H1 (cell line): ENCODE measurements around the gene TOB2. TPM values are rescaled to one million over a fixed set of nuclear protein-coding genes. Genes with fewer than 3 reads are reported as not detected.

ENCODE experiments used
- CBX8 ChIP-seq: fragments of 300-800, 300-1000 bp; sonication (generic); IDR thresholded peaks from 2 replicates; pipeline ENCODE4 v1.7.1; 2016; ENCODE audit warnings: low read depth, low read length, borderline replicate concordance
- CREB1 ChIP-seq: IDR thresholded peaks from 2 replicates; pipeline ENCODE4 v1.6.1; 2012; ENCODE audit warnings: inconsistent platforms
- EZH2 ChIP-seq: fragments of 200-600 bp; sonication (generic); IDR thresholded peaks from 2 replicates; pipeline ENCODE4 v1.7.1; 2012; ENCODE audit warnings: low read depth, mild to moderate bottlenecking, moderate library complexity, low read length, inconsistent platforms; ENCODE audit not compliant: severe bottlenecking
- HDAC6 ChIP-seq: IDR thresholded peaks from one replicate; pipeline ENCODE4 v1.7.1; 2012; ENCODE audit warnings: low read depth, mild to moderate bottlenecking, inconsistent platforms, low read length, moderate library complexity
- JUN ChIP-seq: IDR thresholded peaks from 2 replicates; pipeline ENCODE4 v1.6.1; 2011; ENCODE audit warnings: low read depth, mild to moderate bottlenecking, improper control_type of control experiment, low read length
- KDM1A ChIP-seq: fragments of 200-600, 300-600 bp; sonication (generic); IDR thresholded peaks from 2 replicates; pipeline ENCODE4 v1.7.1; 2016; ENCODE audit warnings: mild to moderate bottlenecking, low read length, borderline replicate concordance
- KDM4A ChIP-seq: IDR thresholded peaks from one replicate; pipeline ENCODE4 v1.7.1; 2012; ENCODE audit warnings: low read depth, mild to moderate bottlenecking, moderate library complexity, low read length, inconsistent platforms; ENCODE audit not compliant: severe bottlenecking
- NANOG ChIP-seq: IDR thresholded peaks from 2 replicates; pipeline ENCODE4 v1.6.1; 2011; ENCODE audit warnings: low read length, low read depth, mild to moderate bottlenecking, inconsistent platforms; ENCODE audit not compliant: insufficient read depth, poor library complexity, severe bottlenecking
- NRF1 ChIP-seq: IDR thresholded peaks from 2 replicates; pipeline ENCODE4 v1.6.1; 2011; ENCODE audit warnings: mild to moderate bottlenecking, low read depth, low read length, improper control_type of control experiment
- RAD21 ChIP-seq, 2 experiments: IDR thresholded peaks in 1 of 2; conservative IDR thresholded peaks in 1 of 2; 2 replicates each; pipeline ENCODE4 v1.6.1; 2011; ENCODE audit warnings: low read depth in 2 of 2, low read length in 2 of 2, improper control_type of control experiment in 1 of 2, inconsistent platforms in 1 of 2, mild to moderate bottlenecking in 1 of 2, moderate library complexity in 1 of 2
- RFX5 ChIP-seq: IDR thresholded peaks from 2 replicates; pipeline ENCODE4 v1.6.1; 2011; ENCODE audit warnings: low read depth, low read length, improper control_type of control experiment, borderline replicate concordance
- RNF2 ChIP-seq: fragments of 200-900, 300-1000 bp; sonication (generic); IDR thresholded peaks from 2 replicates; pipeline ENCODE4 v1.7.1; 2016; ENCODE audit warnings: borderline replicate concordance, low read depth, mild to moderate bottlenecking, antibody characterized with exemption, low read length; ENCODE audit not compliant: poor library complexity, severe bottlenecking; ENCODE audit errors: missing control alignments
- RXRA ChIP-seq: IDR thresholded peaks from 2 replicates; pipeline ENCODE4 v1.6.1; 2011; ENCODE audit warnings: low read depth, mild to moderate bottlenecking, low read length, moderate library complexity; ENCODE audit not compliant: insufficient read depth
- SIRT6 ChIP-seq: IDR thresholded peaks from one replicate; pipeline ENCODE4 v1.7.1; 2012; ENCODE audit warnings: low read length, inconsistent platforms
- SP1 ChIP-seq: IDR thresholded peaks from 2 replicates; pipeline ENCODE4 v1.6.1; 2011; ENCODE audit warnings: low read depth, low read length
- SP4 ChIP-seq: IDR thresholded peaks from 2 replicates; pipeline ENCODE4 v1.6.1; 2012; ENCODE audit warnings: low read length, inconsistent platforms
- SRF ChIP-seq: IDR thresholded peaks from 2 replicates; pipeline ENCODE4 v1.6.1; 2011; ENCODE audit warnings: mild to moderate bottlenecking, low read depth, low read length, moderate library complexity
- TAF1 ChIP-seq: IDR thresholded peaks from 2 replicates; pipeline ENCODE4 v1.6.1; 2011; ENCODE audit warnings: mild to moderate bottlenecking, low read depth, low read length
- YY1 ChIP-seq: IDR thresholded peaks from 2 replicates; pipeline ENCODE4 v1.6.1; 2011; ENCODE audit warnings: low read depth, mild to moderate bottlenecking, low read length
- ZNF274 ChIP-seq: IDR thresholded peaks from 2 replicates; pipeline ENCODE4 v1.7.0; 2012; ENCODE audit warnings: low read length, borderline replicate concordance; ENCODE audit errors: extremely low read depth
- polyA plus RNA-seq, 7 experiments: library from polyadenylated mRNA; depleted of rRNA in 3 of 7; stranded (reverse) in 5 of 7; unstranded in 2 of 7; fragments of >200 nt in 5 of 7; fragments of 200-250 nt in 2 of 7; gene quantifications; 1 replicate in 5 of 7; 2 replicates in 1 of 7; 4 replicates in 1 of 7; pipeline versions ENCODE4 v1.2.1 to v1.2.3, GENCODE V29; 2011 to 2013; ENCODE audit warnings: missing spikeins in 2 of 7, mixed read lengths in 2 of 7
- total RNA-seq: library from RNA; stranded (reverse); fragmentation: NEBNext Ultra II Directional; extraction: Animal tissue kit (Norgen Biotek cat#: 25700); gene quantifications from 2 replicates; pipeline ENCODE4 v1.2.1, GENCODE V29; 2021
- TF ChIP-seq, protein P1 (sequence below), 3 experiments: IDR thresholded peaks; 1 replicate in 2 of 3; 2 replicates in 1 of 3; pipeline versions ENCODE4 v1.5.1 to v1.6.1; 2011; ENCODE audit warnings: low read length in 3 of 3, mild to moderate bottlenecking in 3 of 3, inconsistent platforms in 2 of 3, low read depth in 1 of 3, moderate library complexity in 1 of 3; ENCODE audit not compliant: insufficient read depth in 1 of 3; ENCODE audit errors: control extremely low read depth in 1 of 3
- TF ChIP-seq, protein P2 (sequence below): IDR thresholded peaks from 2 replicates; pipeline ENCODE4 v1.6.1; 2012; ENCODE audit warnings: inconsistent platforms

Gene TOB2
- total and polyA plus RNA-seq, 2 of the 8 experiments (the other 6 are each of a cell fraction or from before 2014, with no cell fraction given) = 27.0 to 54.1 TPM

DNA sequence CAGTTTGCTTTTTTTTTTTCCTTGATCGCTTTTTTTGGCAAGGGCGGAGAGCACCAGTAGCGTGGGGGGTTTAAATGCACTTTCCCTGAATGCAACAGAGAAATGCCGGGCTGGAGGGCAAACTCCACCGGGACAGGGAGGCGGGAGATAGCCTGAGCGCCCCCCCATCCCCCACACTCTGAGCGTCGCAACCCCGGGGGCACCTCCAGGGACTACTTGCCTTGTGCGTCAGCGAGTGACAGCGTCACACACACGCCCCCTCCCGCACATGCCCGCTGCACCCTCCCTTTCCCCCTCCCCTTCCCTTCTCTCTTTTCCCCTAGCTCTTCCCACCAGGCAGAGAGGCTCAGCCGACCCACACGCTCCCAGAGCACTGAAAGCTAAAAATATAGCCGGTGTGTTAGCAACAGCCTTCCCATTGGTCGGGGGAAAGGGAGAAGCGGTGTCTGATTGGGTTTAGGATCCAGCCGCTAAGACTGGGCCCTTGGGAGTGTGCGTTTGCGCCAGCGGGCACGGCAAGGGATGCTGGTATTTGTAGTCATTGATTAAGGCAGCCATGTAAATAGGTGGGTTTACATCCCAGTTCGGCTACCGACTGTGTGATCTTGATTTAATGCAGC, 1.7 kb upstream of the TOB2 start (continued):
- peak; percentile 95 for TF ChIP-seq CREB1
- TF ChIP-seq TAF1 = peak; percentile 92
- TF ChIP-seq KDM1A = no peak
- TF ChIP-seq YY1 = peak; percentile 95
- TF ChIP-seq, protein P1, sequence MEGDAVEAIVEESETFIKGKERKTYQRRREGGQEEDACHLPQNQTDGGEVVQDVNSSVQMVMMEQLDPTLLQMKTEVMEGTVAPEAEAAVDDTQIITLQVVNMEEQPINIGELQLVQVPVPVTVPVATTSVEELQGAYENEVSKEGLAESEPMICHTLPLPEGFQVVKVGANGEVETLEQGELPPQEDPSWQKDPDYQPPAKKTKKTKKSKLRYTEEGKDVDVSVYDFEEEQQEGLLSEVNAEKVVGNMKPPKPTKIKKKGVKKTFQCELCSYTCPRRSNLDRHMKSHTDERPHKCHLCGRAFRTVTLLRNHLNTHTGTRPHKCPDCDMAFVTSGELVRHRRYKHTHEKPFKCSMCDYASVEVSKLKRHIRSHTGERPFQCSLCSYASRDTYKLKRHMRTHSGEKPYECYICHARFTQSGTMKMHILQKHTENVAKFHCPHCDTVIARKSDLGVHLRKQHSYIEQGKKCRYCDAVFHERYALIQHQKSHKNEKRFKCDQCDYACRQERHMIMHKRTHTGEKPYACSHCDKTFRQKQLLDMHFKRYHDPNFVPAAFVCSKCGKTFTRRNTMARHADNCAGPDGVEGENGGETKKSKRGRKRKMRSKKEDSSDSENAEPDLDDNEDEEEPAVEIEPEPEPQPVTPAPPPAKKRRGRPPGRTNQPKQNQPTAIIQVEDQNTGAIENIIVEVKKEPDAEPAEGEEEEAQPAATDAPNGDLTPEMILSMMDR (IDR thresholded peaks at IDR 0.05; ENCODE audit: control extremely low read depth in 1 of 3, insufficient read depth in 1 of 3, low read depth in 1 of 3, low read length in 3 of 3) = no peak
- 0 out of 2 replicates have a peak, but pooled peaks have one; percentile 5 for TF ChIP-seq SRF
- no peak for TF ChIP-seq HDAC6
- TF ChIP-seq SP4 = peak; percentile 38; the same call in 1 of the 2 replicates
- TF ChIP-seq CBX8 = no peak
- no peak for TF ChIP-seq RNF2
- no peak for TF ChIP-seq SIRT6
- TF ChIP-seq, protein P2, sequence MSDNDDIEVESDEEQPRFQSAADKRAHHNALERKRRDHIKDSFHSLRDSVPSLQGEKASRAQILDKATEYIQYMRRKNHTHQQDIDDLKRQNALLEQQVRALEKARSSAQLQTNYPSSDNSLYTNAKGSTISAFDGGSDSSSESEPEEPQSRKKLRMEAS = peak; percentile 88
- TF ChIP-seq KDM4A = no peak
- peak; percentile 94 for TF ChIP-seq RFX5
- TF ChIP-seq RAD21 (IDR thresholded peaks at IDR 0.05 in 1 of 2, conservative IDR thresholded peaks at IDR 0.05 in 1 of 2; ENCODE audit: low read depth in 2 of 2, low read length in 2 of 2) = 0 out of 4 replicates have a peak, but pooled peaks of 1 of the 2 experiments have one; percentile 3
- no peak for TF ChIP-seq NANOG
- no peak for TF ChIP-seq RXRA
- TF ChIP-seq SP1 = peak; percentile 83
- peak; percentile 35; the same call in 1 of the 2 replicates for TF ChIP-seq NRF1
- TF ChIP-seq EZH2 = no peak
- no peak for TF ChIP-seq JUN
- no peak for TF ChIP-seq ZNF274
